CD4-positive, alpha-beta T cell (primary cell): ENCODE measurements around the gene GMCL2. TPM values are rescaled to one million over a fixed set of nuclear protein-coding genes. Genes with fewer than 3 reads are reported as not detected.

Experiments used
- ATAC-seq: fragments of 200-7000 bp; cut with Tn5 transposase; one replicate; pipeline ENCODE4 v1.10.0; 2022; ENCODE audit warnings: mild to moderate bottlenecking; ENCODE audit not compliant: poor library complexity
- CTCF ChIA-PET: fragments of 350-600 bp; sonication (Branson Sonifier 250); formaldehyde crosslinking; loops from one replicate; lab custom pipeline; 2021; ENCODE audit warnings: antibody characterized with exemption, inconsistent platforms; lab: Charles Lee
- POLR2A ChIA-PET: fragments of 350-600 bp; sonication (Branson Sonifier 250); formaldehyde crosslinking; loops from one replicate; lab custom pipeline; 2021; ENCODE audit warnings: antibody characterized with exemption, inconsistent platforms; lab: Charles Lee
- DNase-seq, 14 experiments: peaks; one replicate each; pipeline ENCODE4 v3.0.0-alpha.2; 2013 to 2020; ENCODE audit warnings: mixed read lengths in 2 of 14
- H3K27ac ChIP-seq, 2 donors: one replicate each; pipeline versions ENCODE4 v1.5.1 to v1.7.0; 2013; ENCODE audit warnings: low read length in 2 of 2, low read depth in 1 of 2, mild to moderate bottlenecking in 1 of 2
- H3K27me3 ChIP-seq, 2 experiments: 1 replicate in 1 of 2; 2 replicates in 1 of 2; pipeline versions ENCODE4 v1.6.1 to v1.7.0; 2013; ENCODE audit warnings: low read length in 2 of 2, control low read depth in 1 of 2, mild to moderate bottlenecking in 1 of 2, moderate library complexity in 1 of 2; ENCODE audit not compliant: insufficient read depth in 2 of 2, control insufficient read depth in 1 of 2
- H3K36me3 ChIP-seq: one replicate; pipeline ENCODE4 v1.6.1; 2013; ENCODE audit warnings: low read length, control low read depth; ENCODE audit not compliant: insufficient read depth
- H3K4me1 ChIP-seq: one replicate; pipeline ENCODE4 v1.6.1; 2013; ENCODE audit warnings: low read length, control low read depth; ENCODE audit not compliant: insufficient read depth
- H3K4me3 ChIP-seq: one replicate; pipeline ENCODE4 v1.5.1; 2013; ENCODE audit warnings: mild to moderate bottlenecking, low read length, moderate library complexity
- H3K9me3 ChIP-seq, 2 experiments: 1 replicate in 1 of 2; 2 replicates in 1 of 2; pipeline versions ENCODE4 v1.6.1 to v1.7.0; 2013; ENCODE audit warnings: low read length in 2 of 2, mild to moderate bottlenecking in 2 of 2, control low read depth in 1 of 2, moderate library complexity in 1 of 2; ENCODE audit not compliant: control insufficient read depth in 1 of 2, insufficient read depth in 1 of 2
- H3K27ac Mint-ChIP-seq: one replicate; pipeline ENCODE4 v1.8.0; 2020; ENCODE audit warnings: mixed read lengths
- H3K27me3 Mint-ChIP-seq: one replicate; pipeline ENCODE4 v1.8.0; 2021; ENCODE audit warnings: mixed read lengths
- H3K36me3 Mint-ChIP-seq: one replicate; pipeline ENCODE4 v1.8.0; 2021; ENCODE audit warnings: low read depth, mixed read lengths
- H3K4me1 Mint-ChIP-seq: one replicate; pipeline ENCODE4 v1.8.0; 2021; ENCODE audit warnings: low read depth, mixed read lengths
- H3K4me3 Mint-ChIP-seq: one replicate; pipeline ENCODE4 v1.8.0; 2020; ENCODE audit warnings: mild to moderate bottlenecking, mixed read lengths
- H3K9me3 Mint-ChIP-seq: one replicate; pipeline ENCODE4 v1.8.0; 2020; ENCODE audit warnings: mixed read lengths
- intact Hi-C, 2 experiments: fragments of 100-400 bp; cut with DNase I in 1 of 2; cut with micrococcal nuclease in 1 of 2; formaldehyde crosslinking; loops; one replicate each; pipeline versions ENCODE4 v1.15.1 to v1.9.0; 2023 to 2025; cut with DNase I, micrococcal nuclease
- total RNA-seq, 174 experiments: library from RNA in 2 of 174; stranded (reverse) in 2 of 174; gene quantifications; one replicate each; pipeline ENCODE4 v1.2.3 and lab custom pipeline; 2021 to 2026
- TF ChIP-seq, protein P1 (sequence below): fragments of 200-600 bp; IDR thresholded peaks from one replicate; pipeline ENCODE4 v1.8.0; 2022; ENCODE audit warnings: antibody characterized with exemption, mild to moderate bottlenecking

The GMCL2 gene
- total RNA-seq, 2 experiments from 2014 or later = not detected

DNA sequence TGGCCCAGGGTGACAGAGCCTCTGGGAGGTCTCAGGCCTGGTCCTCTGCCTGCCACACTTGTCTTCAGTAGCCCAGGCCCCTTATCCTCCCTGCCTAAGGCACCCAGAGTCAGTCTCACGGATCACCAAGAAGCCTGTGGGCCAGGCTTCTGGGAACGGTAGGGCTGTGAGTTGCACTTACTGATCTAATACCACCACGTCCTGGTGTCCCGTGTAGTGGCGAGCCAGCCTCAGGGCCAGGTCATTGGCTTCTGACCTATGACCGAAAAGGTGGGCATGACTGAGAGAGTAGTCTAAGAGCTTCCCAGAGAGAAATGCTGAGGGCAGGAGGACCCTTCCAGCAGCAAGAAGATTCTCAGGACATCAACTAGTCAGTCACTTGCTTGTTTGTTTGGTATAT lies 38.0 kb upstream of the GMCL2 start:
- H3K4me1 ChIP-seq = peaks cover 39% of the 10 kb centered on the region
- TF ChIP-seq, protein P1, sequence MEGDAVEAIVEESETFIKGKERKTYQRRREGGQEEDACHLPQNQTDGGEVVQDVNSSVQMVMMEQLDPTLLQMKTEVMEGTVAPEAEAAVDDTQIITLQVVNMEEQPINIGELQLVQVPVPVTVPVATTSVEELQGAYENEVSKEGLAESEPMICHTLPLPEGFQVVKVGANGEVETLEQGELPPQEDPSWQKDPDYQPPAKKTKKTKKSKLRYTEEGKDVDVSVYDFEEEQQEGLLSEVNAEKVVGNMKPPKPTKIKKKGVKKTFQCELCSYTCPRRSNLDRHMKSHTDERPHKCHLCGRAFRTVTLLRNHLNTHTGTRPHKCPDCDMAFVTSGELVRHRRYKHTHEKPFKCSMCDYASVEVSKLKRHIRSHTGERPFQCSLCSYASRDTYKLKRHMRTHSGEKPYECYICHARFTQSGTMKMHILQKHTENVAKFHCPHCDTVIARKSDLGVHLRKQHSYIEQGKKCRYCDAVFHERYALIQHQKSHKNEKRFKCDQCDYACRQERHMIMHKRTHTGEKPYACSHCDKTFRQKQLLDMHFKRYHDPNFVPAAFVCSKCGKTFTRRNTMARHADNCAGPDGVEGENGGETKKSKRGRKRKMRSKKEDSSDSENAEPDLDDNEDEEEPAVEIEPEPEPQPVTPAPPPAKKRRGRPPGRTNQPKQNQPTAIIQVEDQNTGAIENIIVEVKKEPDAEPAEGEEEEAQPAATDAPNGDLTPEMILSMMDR = no peak
- ChIA-PET POLR2A (interaction anchor here (1.0 kb wide), 1 partner anchor 19 kb away, joined by 3 read pairs; no protein-coding TSS in a partner anchor), CTCF (no interaction called here)
- H3K27ac ChIP-seq = no peak overlapping the region
- H3K4me3 Mint-ChIP-seq = no peak overlapping the region
- peaks cover 79% of the 10 kb centered on the region for H3K36me3 Mint-ChIP-seq
- H3K4me1 Mint-ChIP-seq = peaks cover 63% of the 10 kb centered on the region
- no peaks in the 10 kb centered on the region for H3K9me3 Mint-ChIP-seq
- H3K27me3 ChIP-seq = no peaks in the 10 kb centered on the region
- peaks cover 79% of the 10 kb centered on the region for H3K36me3 ChIP-seq
- ATAC-seq (no peak), DNase-seq (no peak)
- intact Hi-C loops = no loop called here
- no peaks in the 10 kb centered on the region for H3K9me3 ChIP-seq
- no peak overlapping the region for H3K4me3 ChIP-seq
- peak overlapping the region; percentile 10 for H3K27ac Mint-ChIP-seq
- H3K27me3 Mint-ChIP-seq = no peaks in the 10 kb centered on the region

DNA sequence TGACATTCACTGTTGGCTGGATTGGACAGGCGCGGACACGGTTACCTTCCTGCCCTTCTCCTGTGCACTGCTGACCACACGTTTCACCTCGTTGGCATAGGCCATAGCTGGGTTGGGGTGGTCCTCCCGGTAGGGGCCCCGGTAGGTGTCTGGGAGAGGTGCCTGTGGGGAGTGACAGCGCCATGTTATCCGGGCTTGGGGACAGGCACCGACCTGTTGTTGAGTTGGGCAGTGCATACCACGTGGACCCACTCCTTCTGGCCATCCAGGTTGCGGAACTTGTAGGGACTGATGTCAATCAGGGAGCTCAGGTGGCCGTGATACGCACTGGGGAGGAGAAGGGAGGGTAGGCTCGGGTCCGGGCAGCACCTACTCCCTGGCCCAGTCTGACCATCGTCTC lies 37.2 kb upstream of the GMCL2 start:
- CTCF ChIA-PET = no interaction called here
- H3K9me3 Mint-ChIP-seq = no peaks in the 10 kb centered on the region
- intact Hi-C loops = no loop called here
- DNase-seq (no peak), ATAC-seq (no peak)
- H3K27ac Mint-ChIP-seq = peak overlapping the region; percentile 10
- no peaks in the 10 kb centered on the region for H3K9me3 ChIP-seq
- H3K4me3 ChIP-seq = no peak overlapping the region
- no peaks in the 10 kb centered on the region for H3K27me3 Mint-ChIP-seq
- H3K36me3 ChIP-seq = peaks cover 75% of the 10 kb centered on the region
- no peak overlapping the region for H3K27ac ChIP-seq
- H3K4me1 ChIP-seq = peaks cover 31% of the 10 kb centered on the region
- H3K4me3 Mint-ChIP-seq = no peak overlapping the region
- TF ChIP-seq, protein P1 = no peak
- H3K36me3 Mint-ChIP-seq = peaks cover 76% of the 10 kb centered on the region
- H3K27me3 ChIP-seq = no peaks in the 10 kb centered on the region
- POLR2A ChIA-PET = interaction anchor here (1.0 kb wide), 1 partner anchor 18 kb away, joined by 3 read pairs; no protein-coding TSS in a partner anchor
- H3K4me1 Mint-ChIP-seq = peaks cover 56% of the 10 kb centered on the region

DNA sequence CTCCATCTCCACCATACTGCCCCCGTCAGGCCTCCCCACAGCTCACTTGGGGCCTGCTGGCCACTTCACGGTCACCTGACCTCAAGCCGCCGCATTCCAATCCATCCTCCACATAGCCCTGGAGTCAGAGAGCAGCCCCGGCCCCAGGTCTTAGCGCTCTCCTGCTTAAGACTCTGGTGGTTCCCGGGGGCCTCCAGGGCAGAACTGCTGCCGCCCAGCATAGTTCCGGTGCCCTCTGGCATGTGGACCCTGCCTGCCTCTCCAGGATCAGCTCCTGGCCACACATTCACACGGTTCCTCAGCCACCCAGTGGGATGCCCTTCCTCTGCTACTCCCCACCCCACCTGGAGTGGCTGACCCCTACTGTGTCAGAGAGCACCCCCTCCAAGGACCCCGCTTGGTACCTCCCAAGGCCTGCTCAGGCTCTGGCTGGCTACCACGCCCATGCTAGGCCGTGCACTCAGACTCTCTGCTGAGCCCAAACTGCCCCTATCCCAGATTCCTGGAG lies 36.7 kb upstream of the GMCL2 start:
- intact Hi-C loops = no loop called here
- Histone ChIP-seq H3K27ac (no peak overlapping the region), H3K4me3 (no peak overlapping the region), H3K4me1 (peaks cover 26% of the 10 kb centered on the region), H3K36me3 (peaks cover 71% of the 10 kb centered on the region), H3K9me3 (no peaks in the 10 kb centered on the region), H3K27me3 (no peaks in the 10 kb centered on the region)
- ATAC-seq (no peak), DNase-seq (no peak)
- POLR2A ChIA-PET = no interaction called here
- H3K27ac Mint-ChIP-seq = no peak overlapping the region
- H3K4me1 Mint-ChIP-seq = peaks cover 53% of the 10 kb centered on the region
- H3K9me3 Mint-ChIP-seq = no peaks in the 10 kb centered on the region
- peaks cover 76% of the 10 kb centered on the region for H3K36me3 Mint-ChIP-seq
- CTCF ChIA-PET = no interaction called here
- TF ChIP-seq, protein P1 = no peak
- H3K27me3 Mint-ChIP-seq = no peaks in the 10 kb centered on the region
- H3K4me3 Mint-ChIP-seq = no peak overlapping the region
